Measurements from ENCODE around the gene LRFN4. TPM values are rescaled to one million over a fixed set of nuclear protein-coding genes. Genes with fewer than 3 reads are reported as not detected.

The LRFN4 gene
- total and polyA plus RNA-seq, 4 donors: 4.6 to 34.4 (median 15.3) TPM

DNA sequence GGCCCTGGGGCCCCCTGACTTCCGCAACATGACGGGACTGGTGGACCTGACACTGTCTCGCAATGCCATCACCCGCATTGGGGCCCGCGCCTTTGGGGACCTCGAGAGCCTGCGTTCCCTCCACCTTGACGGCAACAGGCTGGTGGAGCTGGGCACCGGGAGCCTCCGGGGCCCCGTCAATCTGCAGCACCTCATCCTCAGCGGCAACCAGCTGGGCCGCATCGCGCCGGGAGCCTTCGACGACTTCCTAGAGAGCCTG is 992 bp downstream of the LRFN4 start:
- no peaks in the 10 kb centered on the region for H3K27me3 ChIP-seq (ENCODE audit: control insufficient read depth in 3 of 3, insufficient read depth in 3 of 3, low read length in 2 of 3)
- DNase-seq (no peak), ATAC-seq (ENCODE audit: insufficient read depth, low FRiP score) (no peak)
- peaks cover 0 to 13% (median 3%) of the 10 kb centered on the region in 5 donors for H3K4me1 ChIP-seq (ENCODE audit: control insufficient read depth in 5 of 5, insufficient read depth in 5 of 5, low read length in 5 of 5)
- no peak overlapping the region for H3K9ac ChIP-seq (ENCODE audit: insufficient read depth in 1 of 2, low read length in 2 of 2)
- no peak overlapping the region for H3K27ac ChIP-seq (ENCODE audit: low read depth in 1 of 2, low read length in 1 of 2)
- no peak overlapping the region for H3K4me3 ChIP-seq
- H3K9me3 ChIP-seq (ENCODE audit: control insufficient read depth in 4 of 4, insufficient read depth in 3 of 4, low read length in 3 of 4): no peaks in the 10 kb centered on the region
- H3K36me3 ChIP-seq (ENCODE audit: control insufficient read depth in 4 of 4, insufficient read depth in 4 of 4, low read length in 4 of 4): peaks cover 0 to 11% (median 0%) of the 10 kb centered on the region in 4 donors
- TF ChIP-seq, protein P1, sequence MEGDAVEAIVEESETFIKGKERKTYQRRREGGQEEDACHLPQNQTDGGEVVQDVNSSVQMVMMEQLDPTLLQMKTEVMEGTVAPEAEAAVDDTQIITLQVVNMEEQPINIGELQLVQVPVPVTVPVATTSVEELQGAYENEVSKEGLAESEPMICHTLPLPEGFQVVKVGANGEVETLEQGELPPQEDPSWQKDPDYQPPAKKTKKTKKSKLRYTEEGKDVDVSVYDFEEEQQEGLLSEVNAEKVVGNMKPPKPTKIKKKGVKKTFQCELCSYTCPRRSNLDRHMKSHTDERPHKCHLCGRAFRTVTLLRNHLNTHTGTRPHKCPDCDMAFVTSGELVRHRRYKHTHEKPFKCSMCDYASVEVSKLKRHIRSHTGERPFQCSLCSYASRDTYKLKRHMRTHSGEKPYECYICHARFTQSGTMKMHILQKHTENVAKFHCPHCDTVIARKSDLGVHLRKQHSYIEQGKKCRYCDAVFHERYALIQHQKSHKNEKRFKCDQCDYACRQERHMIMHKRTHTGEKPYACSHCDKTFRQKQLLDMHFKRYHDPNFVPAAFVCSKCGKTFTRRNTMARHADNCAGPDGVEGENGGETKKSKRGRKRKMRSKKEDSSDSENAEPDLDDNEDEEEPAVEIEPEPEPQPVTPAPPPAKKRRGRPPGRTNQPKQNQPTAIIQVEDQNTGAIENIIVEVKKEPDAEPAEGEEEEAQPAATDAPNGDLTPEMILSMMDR (IDR thresholded peaks at IDR 0.05; ENCODE audit: control extremely low read depth, extremely low read depth): no peak
- WGBS, 2 donors: 94 to 96% methylated on average over 19 of the region's 19 CpGs

DNA sequence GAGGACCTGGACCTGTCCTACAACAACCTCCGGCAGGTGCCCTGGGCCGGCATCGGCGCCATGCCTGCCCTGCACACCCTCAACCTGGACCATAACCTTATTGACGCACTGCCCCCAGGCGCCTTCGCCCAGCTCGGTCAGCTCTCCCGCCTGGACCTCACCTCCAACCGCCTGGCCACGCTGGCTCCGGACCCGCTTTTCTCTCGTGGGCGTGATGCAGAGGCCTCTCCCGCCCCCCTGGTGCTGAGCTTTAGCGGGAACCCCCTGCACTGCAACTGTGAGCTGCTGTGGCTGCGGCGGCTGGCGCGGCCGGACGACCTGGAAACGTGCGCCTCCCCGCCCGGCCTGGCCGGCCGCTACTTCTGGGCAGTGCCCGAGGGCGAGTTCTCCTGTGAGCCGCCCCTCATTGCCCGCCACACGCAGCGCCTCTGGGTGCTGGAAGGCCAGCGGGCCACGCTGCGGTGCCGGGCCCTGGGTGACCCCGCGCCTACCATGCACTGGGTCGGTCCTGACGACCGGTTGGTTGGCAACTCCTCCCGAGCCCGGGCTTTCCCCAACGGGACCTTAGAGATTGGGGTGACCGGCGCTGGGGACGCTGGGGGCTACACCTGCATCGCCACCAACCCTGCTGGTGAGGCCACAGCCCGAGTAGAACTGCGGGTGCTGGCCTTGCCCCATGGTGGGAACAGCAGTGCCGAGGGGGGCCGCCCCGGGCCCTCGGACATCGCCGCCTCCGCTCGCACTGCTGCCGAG is 1.5 kb downstream of the LRFN4 start:
- no peak for DNase-seq
- TF ChIP-seq, protein P1 (IDR thresholded peaks at IDR 0.05; ENCODE audit: control extremely low read depth, extremely low read depth): no peak
- H3K27ac ChIP-seq (ENCODE audit: low read depth in 1 of 2, low read length in 1 of 2): no peak overlapping the region
- no peaks in the 10 kb centered on the region for H3K9me3 ChIP-seq (ENCODE audit: control insufficient read depth in 4 of 4, insufficient read depth in 3 of 4, low read length in 3 of 4)
- H3K4me3 ChIP-seq: no peak overlapping the region
- 97% methylated on average over 62 of the region's 62 CpGs for WGBS, 2 donors
- H3K4me1 ChIP-seq (ENCODE audit: control insufficient read depth in 5 of 5, insufficient read depth in 5 of 5, low read length in 5 of 5): peaks cover 0 to 13% (median 3%) of the 10 kb centered on the region in 5 donors
- ATAC-seq (ENCODE audit: insufficient read depth, low FRiP score): no peak
- no peaks in the 10 kb centered on the region for H3K27me3 ChIP-seq (ENCODE audit: control insufficient read depth in 3 of 3, insufficient read depth in 3 of 3, low read length in 2 of 3)
- H3K9ac ChIP-seq (ENCODE audit: insufficient read depth in 1 of 2, low read length in 2 of 2): no peak overlapping the region
- H3K36me3 ChIP-seq (ENCODE audit: control insufficient read depth in 4 of 4, insufficient read depth in 4 of 4, low read length in 4 of 4): peaks cover 0 to 11% (median 0%) of the 10 kb centered on the region in 4 donors

DNA sequence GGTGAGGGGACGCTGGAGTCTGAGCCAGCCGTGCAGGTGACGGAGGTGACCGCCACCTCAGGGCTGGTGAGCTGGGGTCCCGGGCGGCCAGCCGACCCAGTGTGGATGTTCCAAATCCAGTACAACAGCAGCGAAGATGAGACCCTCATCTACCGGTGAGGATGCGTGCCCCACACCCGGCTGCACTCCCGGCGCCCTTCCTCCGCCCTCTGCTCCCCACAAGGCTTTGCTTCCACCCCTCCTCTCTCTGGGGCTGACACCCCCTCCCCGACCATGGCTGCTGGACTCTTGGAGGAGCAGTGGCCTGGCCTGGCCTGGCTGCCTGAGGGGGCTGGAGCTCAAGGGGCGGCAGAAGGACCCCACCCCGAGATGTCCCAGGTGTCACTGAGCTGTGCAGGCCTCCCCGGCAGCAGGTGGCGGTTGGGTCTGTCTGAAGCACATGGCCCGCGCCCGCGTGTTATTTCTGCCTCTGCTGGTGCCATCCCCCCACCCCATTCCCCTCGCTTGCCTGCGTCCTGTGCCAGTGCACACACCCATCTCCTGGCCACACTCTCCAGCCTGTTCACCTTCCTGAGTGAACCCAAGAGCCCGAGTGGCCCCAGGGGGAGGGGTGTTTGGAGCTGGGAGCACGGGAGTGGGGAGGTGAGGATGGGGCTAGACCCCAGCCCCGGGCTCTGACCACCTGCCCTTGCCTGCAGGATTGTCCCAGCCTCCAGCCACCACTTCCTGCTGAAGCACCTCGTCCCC is 2.2 kb downstream of the LRFN4 start:
- Histone ChIP-seq H3K4me3 (no peak overlapping the region), H3K27me3 (ENCODE audit: control insufficient read depth in 3 of 3, insufficient read depth in 3 of 3, low read length in 2 of 3) (no peaks in the 10 kb centered on the region), H3K36me3 (ENCODE audit: control insufficient read depth in 4 of 4, insufficient read depth in 4 of 4, low read length in 4 of 4) (peaks cover 0 to 11% (median 0%) of the 10 kb centered on the region in 4 donors), H3K27ac (ENCODE audit: low read depth in 1 of 2, low read length in 1 of 2) (no peak overlapping the region), H3K9ac (ENCODE audit: insufficient read depth in 1 of 2, low read length in 2 of 2) (no peak overlapping the region), H3K4me1 (ENCODE audit: control insufficient read depth in 5 of 5, insufficient read depth in 5 of 5, low read length in 5 of 5) (peaks cover 0 to 13% (median 3%) of the 10 kb centered on the region in 5 donors), H3K9me3 (ENCODE audit: control insufficient read depth in 4 of 4, insufficient read depth in 3 of 4, low read length in 3 of 4) (no peaks in the 10 kb centered on the region)
- TF ChIP-seq, protein P1 (IDR thresholded peaks at IDR 0.05; ENCODE audit: control extremely low read depth, extremely low read depth): no peak
- ATAC-seq (ENCODE audit: insufficient read depth, low FRiP score) (no peak), DNase-seq (no peak)
- 92 to 95% methylated on average over 26 to 29 of the region's 29 CpGs for WGBS, 2 donors

Data from lung (tissue), 12 donors.